Activated naive CD8-positive, alpha-beta T cell treated with anti-CD3 and anti-CD28 coated beads, Interleukin-2, amount 10 ng/mL, durations not matched to agents 7 days and 5 days (primary cell): ENCODE measurements around the gene PCARE. TPM values are rescaled to one million over a fixed set of nuclear protein-coding genes. Genes with fewer than 3 reads are reported as not detected.

Experiments used
- ATAC-seq: fragments of 150-1000 bp; cut with Tn5 transposase; one replicate; pipeline ENCODE4 v1.10.0; 2021; ENCODE audit warnings: low read depth, moderate library complexity
- POLR2A ChIA-PET: fragments of 350-600 bp; sonication (Branson Sonifier 250); formaldehyde crosslinking; loops from one replicate; lab custom pipeline; 2021; ENCODE audit warnings: antibody characterized with exemption; lab: Charles Lee
- DNase-seq: peaks from one replicate; pipeline ENCODE4 v3.0.0; 2021
- H3K27ac Mint-ChIP-seq: one replicate; pipeline ENCODE4 v1.8.0; 2022; ENCODE audit warnings: mild to moderate bottlenecking, mixed read lengths
- H3K27me3 Mint-ChIP-seq: one replicate; pipeline ENCODE4 v1.8.0; 2022; ENCODE audit warnings: mild to moderate bottlenecking, moderate library complexity, mixed read lengths
- H3K36me3 Mint-ChIP-seq: one replicate; pipeline ENCODE4 v1.8.0; 2021; ENCODE audit warnings: mild to moderate bottlenecking, mixed read lengths
- H3K4me1 Mint-ChIP-seq: one replicate; pipeline ENCODE4 v1.8.0; 2021; ENCODE audit warnings: mixed read lengths
- H3K4me3 Mint-ChIP-seq: one replicate; pipeline ENCODE4 v1.8.0; 2022; ENCODE audit warnings: mild to moderate bottlenecking, moderate library complexity, mixed read lengths
- H3K9me3 Mint-ChIP-seq: one replicate; pipeline ENCODE4 v1.8.0; 2021; ENCODE audit warnings: mixed read lengths
- total RNA-seq, 2 experiments: library from RNA; stranded (reverse); gene quantifications; one replicate each; pipeline ENCODE4 v1.2.3, GENCODE V29; 2021

PCARE gene
- not detected for total RNA-seq

DNA sequence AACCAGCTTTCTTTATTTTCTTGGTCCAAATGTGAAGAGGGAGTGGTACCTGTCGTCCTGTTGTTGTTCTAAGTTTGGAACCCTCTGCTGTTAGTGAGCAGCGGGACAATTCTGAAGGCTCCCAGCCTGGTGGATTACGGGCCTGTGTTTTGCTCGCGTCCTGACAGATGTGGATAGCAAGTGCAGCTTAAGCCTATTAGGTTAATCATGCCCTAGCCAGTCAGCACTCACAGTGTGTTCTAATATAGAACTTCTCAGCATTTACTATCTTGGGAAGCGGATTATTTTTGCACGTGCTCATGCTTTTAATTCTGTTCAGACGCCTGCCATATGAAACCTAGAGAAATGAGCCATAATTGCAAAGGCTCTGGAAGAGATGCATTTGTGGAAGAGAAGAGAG, at the start of gene PCARE:
Gene PCARE (minus strand): TSS at position 113 of the 400 bp plus-strand sequence. CDS start 262 bp downstream, outside the sequence.
- peaks cover 1% of the 10 kb centered on the region for H3K9me3 Mint-ChIP-seq
- DNase-seq (no peak), ATAC-seq (no peak)
- no peaks in the 10 kb centered on the region for H3K4me1 Mint-ChIP-seq
- H3K27ac Mint-ChIP-seq = no peak within 1 kb of the TSS
- peaks cover 2% of the 10 kb centered on the region for H3K27me3 Mint-ChIP-seq
- POLR2A ChIA-PET = no interaction called here
- no peaks in the 10 kb centered on the region for H3K36me3 Mint-ChIP-seq
- H3K4me3 Mint-ChIP-seq = no peak within 1 kb of the TSS

DNA sequence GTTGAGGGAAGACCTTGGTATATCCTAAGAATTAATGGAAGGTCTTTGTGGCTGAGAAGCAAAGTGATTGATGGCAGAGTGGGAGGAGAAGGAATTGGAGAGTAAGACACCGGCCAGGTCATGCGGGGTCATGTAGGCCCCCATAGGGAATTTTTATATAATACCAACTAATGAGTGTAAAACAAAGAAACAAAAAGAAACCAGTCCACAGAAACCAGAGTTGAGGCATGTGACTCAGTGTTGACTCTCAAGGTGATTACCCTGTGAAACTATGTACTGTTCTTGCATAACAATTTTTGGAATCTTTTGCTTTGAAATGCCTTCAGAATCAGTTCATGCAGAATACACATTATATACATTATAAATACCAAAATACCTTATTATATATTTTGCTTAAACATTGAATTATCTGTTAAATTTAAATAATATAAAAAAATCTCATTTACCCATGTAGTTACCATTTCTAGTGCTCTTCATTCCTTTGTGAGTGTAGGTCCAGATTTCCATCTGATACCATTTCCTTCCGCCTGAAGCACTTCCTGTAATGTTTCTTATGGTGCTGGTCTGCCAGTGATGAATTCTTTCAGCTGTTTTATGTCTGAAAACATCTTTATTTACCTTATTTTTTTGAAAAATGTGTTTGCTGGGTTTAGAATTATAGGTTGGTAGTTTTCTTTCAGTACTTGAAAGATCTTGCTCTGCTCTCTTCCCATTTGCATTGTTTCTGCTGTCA, 49.5 kb upstream of the PCARE start:
- Mint-ChIP-seq H3K27ac (no peak overlapping the region), H3K36me3 (peaks cover 59% of the 10 kb centered on the region), H3K9me3 (peaks cover 12% of the 10 kb centered on the region), H3K4me3 (no peak overlapping the region), H3K27me3 (no peaks in the 10 kb centered on the region), H3K4me1 (peaks cover 14% of the 10 kb centered on the region)
- ATAC-seq (no peak), DNase-seq (no peak)
- POLR2A ChIA-PET = no interaction called here

DNA sequence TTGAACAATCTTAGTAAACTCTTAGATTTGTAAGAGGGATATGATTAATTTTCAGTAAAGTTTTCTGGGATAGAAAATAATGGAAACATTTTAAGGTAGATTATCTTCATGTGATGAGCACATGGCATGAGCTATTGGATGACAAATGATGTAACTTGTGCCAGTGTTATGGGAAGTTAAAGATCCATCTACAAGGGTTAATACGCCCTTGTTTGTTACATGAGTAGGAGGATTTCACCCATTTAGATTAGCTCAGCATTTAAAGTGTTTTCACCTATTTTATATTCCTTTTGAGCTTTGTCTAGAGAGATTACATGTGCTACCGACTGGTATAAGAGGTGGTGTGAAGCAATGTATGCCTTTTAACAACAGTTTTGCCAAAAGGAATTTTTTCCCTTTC, 46.5 kb upstream of the PCARE start:
- Mint-ChIP-seq H3K27ac (no peak overlapping the region), H3K36me3 (peaks cover 51% of the 10 kb centered on the region), H3K4me1 (peaks cover 25% of the 10 kb centered on the region), H3K4me3 (no peak overlapping the region), H3K27me3 (no peaks in the 10 kb centered on the region), H3K9me3 (peaks cover 12% of the 10 kb centered on the region)
- no peak for DNase-seq
- POLR2A ChIA-PET = no interaction called here
- ATAC-seq = no peak

DNA sequence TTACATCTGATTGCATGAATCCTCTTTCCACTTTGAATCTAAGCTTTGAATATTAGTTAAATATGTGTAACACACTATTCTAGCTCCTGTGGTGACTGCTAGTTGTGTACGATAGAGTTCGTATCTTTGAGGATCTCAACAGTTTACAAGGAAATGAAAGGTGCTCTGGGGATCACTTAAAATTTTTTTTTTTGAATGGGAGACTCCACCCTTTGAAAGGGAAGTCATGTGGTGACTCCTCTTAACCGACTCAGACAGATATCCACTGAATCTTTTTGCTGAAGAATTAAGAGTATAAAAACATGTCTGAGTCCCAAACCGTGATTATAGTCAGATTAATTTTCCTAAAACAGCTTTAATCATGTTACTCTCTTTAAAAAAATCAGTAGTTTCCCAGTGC, 44.9 kb upstream of the PCARE start:
- peaks cover 2% of the 10 kb centered on the region for H3K27me3 Mint-ChIP-seq
- peaks cover 5% of the 10 kb centered on the region for H3K9me3 Mint-ChIP-seq
- H3K4me3 Mint-ChIP-seq = peak overlapping the region; percentile 27
- ATAC-seq (no peak), DNase-seq (no peak)
- H3K27ac Mint-ChIP-seq = peak overlapping the region; percentile 2
- peaks cover 38% of the 10 kb centered on the region for H3K36me3 Mint-ChIP-seq
- peaks cover 29% of the 10 kb centered on the region for H3K4me1 Mint-ChIP-seq
- POLR2A ChIA-PET = no interaction called here

DNA sequence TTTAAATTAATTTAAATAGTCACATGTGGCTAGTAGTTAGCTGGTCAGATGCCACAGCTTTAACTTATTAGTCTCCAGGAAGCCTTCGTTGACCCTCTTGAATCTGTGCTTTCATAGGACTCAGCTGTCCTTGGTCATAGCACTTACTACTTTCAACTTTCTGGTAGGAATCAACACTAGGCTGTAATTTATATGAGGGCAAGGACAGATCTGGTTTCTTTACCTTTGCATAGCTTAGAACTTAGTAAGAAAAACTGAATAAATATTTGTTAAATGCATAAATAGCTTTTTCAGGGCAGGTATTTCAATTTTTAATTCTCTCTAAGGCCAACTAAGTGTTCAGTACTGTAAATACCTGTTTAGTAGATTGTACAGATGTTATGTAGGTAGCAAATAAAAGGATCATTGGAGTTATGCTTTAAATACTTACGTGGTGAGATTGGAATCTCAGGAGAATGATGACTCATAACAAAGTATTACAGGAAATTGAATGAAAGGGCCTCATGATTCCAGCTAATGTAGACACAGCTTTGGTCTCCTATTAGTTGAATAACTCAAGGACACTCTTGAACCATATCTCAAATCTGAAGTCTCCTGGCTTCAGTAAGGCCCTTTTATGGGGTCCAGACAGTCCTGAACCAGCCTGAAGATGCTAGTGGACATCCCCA, 43.4 kb upstream of the PCARE start:
- H3K4me3 Mint-ChIP-seq = no peak overlapping the region
- DNase-seq = no peak
- peaks cover 11% of the 10 kb centered on the region for H3K27me3 Mint-ChIP-seq
- no peaks in the 10 kb centered on the region for H3K9me3 Mint-ChIP-seq
- H3K36me3 Mint-ChIP-seq = peaks cover 26% of the 10 kb centered on the region
- ATAC-seq = no peak
- H3K4me1 Mint-ChIP-seq = peaks cover 25% of the 10 kb centered on the region
- POLR2A ChIA-PET = interaction anchor here (2.1 to 3.1 kb wide), 3 partner anchors 102 to 108 kb away, joined by 8 to 18 read pairs (median 18); no protein-coding TSS in a partner anchor
- H3K27ac Mint-ChIP-seq = peak overlapping the region; percentile 54

DNA sequence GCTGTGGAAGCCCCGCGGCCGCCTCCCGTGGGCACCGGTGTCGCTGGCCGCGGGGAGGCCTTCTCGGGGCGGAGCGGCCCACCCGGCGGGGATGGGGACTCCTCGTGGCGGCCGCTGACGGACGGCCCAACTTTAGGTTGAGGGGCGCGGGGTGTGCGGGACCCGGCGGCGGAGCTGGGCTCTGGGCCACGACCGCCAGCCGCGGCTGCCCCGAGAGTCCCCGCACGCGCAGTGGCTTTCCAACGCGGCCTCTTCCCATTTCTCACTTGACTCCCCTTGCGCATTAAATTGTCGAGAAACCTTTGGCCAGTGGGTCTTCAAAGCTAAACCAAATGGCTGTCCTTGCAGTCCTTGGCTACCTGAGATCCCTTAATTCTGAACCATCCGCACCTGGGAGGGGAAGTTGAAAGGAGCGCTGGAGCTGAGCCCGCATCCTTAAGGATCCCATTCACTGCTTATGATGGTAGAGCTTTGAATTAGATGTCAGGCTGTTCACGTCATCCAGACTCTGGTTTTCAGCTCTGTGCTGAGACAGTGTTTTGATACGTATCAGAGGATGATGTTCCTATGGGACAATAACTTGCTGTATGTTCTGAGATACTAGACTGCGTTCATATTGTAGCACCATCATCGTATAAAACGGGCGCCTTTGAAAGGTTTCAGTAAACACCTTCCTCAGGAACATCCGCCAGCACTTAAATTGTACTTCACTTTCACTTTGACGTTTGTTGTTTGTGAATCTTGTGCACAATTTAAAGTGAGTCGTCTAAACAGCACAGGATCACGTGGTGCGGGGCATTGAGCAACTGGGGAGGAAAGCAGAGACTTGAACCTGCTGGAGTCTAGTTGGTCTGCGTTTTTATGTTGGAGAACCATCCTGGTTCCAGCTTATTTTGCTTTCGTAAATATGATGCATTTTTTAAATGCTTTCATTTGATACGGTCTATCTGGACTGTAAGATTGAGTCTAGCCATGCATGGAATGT, 41.8 kb upstream of the PCARE start:
- peaks cover 15% of the 10 kb centered on the region for H3K27me3 Mint-ChIP-seq
- no peaks in the 10 kb centered on the region for H3K9me3 Mint-ChIP-seq
- H3K4me1 Mint-ChIP-seq = peaks cover 27% of the 10 kb centered on the region
- ATAC-seq = peak; percentile 69
- H3K4me3 Mint-ChIP-seq = peak overlapping the region; percentile 92
- POLR2A ChIA-PET = interaction anchor here (1.6 to 3.1 kb wide), 4 partner anchors 14 to 107 kb away, joined by 7 to 18 read pairs (median 13); no protein-coding TSS in a partner anchor
- peaks cover 12% of the 10 kb centered on the region for H3K36me3 Mint-ChIP-seq
- peak; percentile 69 for DNase-seq
- peak overlapping the region; percentile 95 for H3K27ac Mint-ChIP-seq

DNA sequence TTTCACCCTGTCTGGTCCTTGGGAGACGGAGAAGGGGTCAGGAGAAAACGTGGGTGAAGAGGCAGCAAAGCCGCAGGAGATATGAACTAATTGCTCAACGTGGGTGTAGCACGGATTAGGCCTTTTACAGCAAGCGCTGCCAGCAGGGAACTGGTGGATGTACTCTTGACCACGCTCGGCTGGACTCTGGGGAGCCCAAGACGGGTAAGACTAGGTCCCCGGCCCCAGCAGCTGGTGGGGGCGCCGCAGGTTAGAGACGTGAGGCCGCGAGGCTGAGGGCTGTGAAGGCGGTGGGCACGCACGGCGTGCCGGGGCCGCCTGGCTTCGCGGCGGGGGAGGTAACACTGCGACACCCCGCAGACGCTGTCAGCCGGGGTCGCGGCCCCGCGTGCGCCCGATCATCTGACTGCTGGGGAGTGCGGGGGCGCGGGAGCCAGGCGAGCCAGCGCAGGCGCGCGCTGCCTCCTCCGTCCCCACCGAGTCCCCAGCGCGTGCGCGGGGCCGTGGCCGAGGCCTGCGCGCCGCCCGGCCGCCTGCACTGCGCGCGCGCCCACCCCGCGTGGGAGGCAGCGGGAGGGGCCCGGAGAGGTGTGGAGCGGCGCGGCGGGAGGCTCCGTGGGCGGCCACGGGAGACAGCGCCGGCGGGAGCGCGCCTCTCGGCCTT, 40.8 kb upstream of the PCARE start, which contains the start of gene CLIP4:
Gene CLIP4 (plus strand): TSS at position 470 of the 664 bp plus-strand sequence. CDS start 5,974 bp downstream, outside the sequence.
- peaks cover 15% of the 10 kb centered on the region for H3K27me3 Mint-ChIP-seq
- ATAC-seq (peak; percentile 65), DNase-seq (peak; percentile 80)
- H3K4me1 Mint-ChIP-seq = peaks cover 28% of the 10 kb centered on the region
- H3K27ac Mint-ChIP-seq = peak within 1 kb of the TSS; percentile 95
- POLR2A ChIA-PET = interaction anchor here (0.6 to 3.1 kb wide), 4 partner anchors 99 to 105 kb away, joined by 3 to 18 read pairs (median 12); no protein-coding TSS in a partner anchor
- peak within 1 kb of the TSS; percentile 92 for H3K4me3 Mint-ChIP-seq
- no peaks in the 10 kb centered on the region for H3K9me3 Mint-ChIP-seq
- H3K36me3 Mint-ChIP-seq = peaks cover 2% of the 10 kb centered on the region

DNA sequence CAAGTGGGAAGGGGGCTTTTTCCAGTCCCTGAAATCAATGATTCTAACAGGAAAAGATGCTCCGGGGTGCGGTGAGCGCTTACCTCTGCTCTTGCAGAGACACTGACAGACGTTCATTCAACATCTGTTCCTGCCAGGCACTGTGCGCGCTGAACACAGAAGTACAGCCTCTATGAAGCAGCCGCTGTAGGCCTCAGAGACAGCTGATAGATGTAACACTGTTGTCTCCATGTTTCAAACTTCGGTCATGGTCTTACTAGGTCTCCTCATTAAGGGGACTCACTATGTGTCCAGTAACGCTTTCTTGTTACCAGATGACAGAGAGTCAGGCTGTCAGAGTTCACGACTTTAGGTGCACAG, 40.2 kb upstream of the PCARE start:
- ATAC-seq = no peak
- Mint-ChIP-seq H3K4me3 (peak overlapping the region; percentile 87), H3K27me3 (peaks cover 15% of the 10 kb centered on the region), H3K36me3 (peaks cover 2% of the 10 kb centered on the region), H3K27ac (peak overlapping the region; percentile 93), H3K4me1 (peaks cover 26% of the 10 kb centered on the region), H3K9me3 (no peaks in the 10 kb centered on the region)
- DNase-seq = no peak
- POLR2A ChIA-PET = interaction anchor here (0.6 to 0.9 kb wide), 3 partner anchors 102 to 245 kb away, joined by 3 to 5 read pairs (median 3); no protein-coding TSS in a partner anchor

DNA sequence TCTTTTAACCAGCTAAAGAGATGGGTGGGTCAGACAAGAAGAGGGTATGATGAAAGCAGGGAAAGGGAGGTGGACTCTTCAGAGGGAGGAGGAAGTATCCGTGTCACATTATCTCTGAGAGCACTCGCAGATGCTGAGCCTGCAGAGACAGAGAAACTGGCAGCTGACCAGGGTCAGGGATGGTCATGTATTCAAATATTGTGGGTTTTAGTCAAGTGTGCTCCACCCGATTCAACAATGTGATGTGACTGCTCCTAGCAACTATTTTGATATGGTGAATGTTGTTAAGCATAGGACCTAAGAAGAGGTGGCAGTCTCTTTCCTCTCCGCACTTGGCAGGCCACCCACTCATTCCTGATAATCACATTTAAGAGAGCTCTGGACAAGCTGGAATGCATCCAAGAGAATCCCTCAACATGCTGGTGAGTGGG, 39.6 kb upstream of the PCARE start:
- H3K4me3 Mint-ChIP-seq = peak overlapping the region; percentile 87
- DNase-seq = no peak
- no peak for ATAC-seq
- peak overlapping the region; percentile 93 for H3K27ac Mint-ChIP-seq
- H3K9me3 Mint-ChIP-seq = no peaks in the 10 kb centered on the region
- POLR2A ChIA-PET = interaction anchor here (0.9 to 1.1 kb wide), 2 partner anchors 9 to 104 kb away, joined by 3 to 4 read pairs; no protein-coding TSS in a partner anchor
- H3K27me3 Mint-ChIP-seq = peaks cover 15% of the 10 kb centered on the region
- peaks cover 21% of the 10 kb centered on the region for H3K4me1 Mint-ChIP-seq
- peaks cover 2% of the 10 kb centered on the region for H3K36me3 Mint-ChIP-seq

DNA sequence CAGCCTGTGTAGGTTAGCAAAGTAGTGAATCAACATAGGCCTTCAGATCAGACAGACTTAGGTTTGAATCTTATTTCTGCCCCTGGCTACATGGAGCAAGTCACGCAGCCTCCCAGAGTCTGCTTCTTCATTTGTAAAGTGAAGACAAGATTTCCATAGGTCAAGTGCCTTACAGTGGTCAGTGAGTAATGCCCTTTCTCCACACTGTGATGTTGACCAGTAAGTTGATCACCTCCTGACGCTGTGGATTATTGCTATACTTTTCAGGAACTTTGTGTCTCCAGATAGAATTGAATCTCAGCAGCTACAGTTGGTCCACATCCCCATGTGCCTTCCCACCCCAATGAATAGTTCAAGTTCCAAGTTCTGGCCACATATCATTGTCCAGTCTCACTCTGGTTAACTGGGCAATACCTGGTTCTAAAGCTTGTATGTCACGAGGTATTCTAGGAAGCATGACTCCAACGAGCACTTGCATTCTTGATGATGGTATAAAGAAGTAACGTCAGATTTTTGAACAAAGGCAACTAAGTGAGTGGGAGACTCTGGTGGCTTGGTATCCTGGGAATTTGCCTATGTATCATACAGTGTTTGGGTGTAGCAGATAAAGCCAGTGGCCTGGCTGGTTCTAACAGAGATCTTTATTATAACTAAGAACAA, 38.8 kb upstream of the PCARE start:
- no peaks in the 10 kb centered on the region for H3K9me3 Mint-ChIP-seq
- POLR2A ChIA-PET = interaction anchor here (1.1 kb wide), 1 partner anchor 8 kb away, joined by 4 read pairs; no protein-coding TSS in a partner anchor
- no peak overlapping the region for H3K27ac Mint-ChIP-seq
- peaks cover 18% of the 10 kb centered on the region for H3K4me1 Mint-ChIP-seq
- H3K4me3 Mint-ChIP-seq = no peak overlapping the region
- DNase-seq (no peak), ATAC-seq (no peak)
- H3K36me3 Mint-ChIP-seq = peaks cover 2% of the 10 kb centered on the region
- H3K27me3 Mint-ChIP-seq = peaks cover 16% of the 10 kb centered on the region

DNA sequence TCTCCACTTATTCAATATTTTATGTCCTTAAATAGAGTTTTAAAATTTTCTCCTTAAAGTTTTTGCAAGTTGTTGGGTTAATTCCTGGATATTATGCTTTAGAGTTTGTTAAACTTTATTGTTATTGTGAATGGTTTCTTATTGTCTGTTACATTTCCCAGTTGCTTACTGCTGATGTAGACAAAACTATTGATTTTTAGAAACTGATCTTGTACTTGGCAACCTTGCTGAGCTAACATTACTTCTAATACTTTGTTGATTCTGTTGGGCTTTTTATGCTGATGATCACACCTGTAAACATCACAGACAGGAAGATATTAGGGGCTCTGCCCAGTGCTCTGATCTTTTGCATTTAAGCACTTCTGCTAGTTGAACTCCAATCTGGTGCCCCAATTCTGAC, 38.1 kb upstream of the PCARE start:
- Mint-ChIP-seq H3K4me1 (peaks cover 15% of the 10 kb centered on the region), H3K27me3 (peaks cover 22% of the 10 kb centered on the region), H3K36me3 (peaks cover 2% of the 10 kb centered on the region), H3K27ac (no peak overlapping the region), H3K9me3 (no peaks in the 10 kb centered on the region), H3K4me3 (no peak overlapping the region)
- POLR2A ChIA-PET = no interaction called here
- DNase-seq (no peak), ATAC-seq (no peak)
